GM18907 (cell line): Measurements from ENCODE around the gene VSIR.

Source experiments
- ATAC-seq: cut with Tn5 transposase; IDR thresholded peaks from one replicate; pipeline ENCODE4 v1.9.1; 2021; ENCODE audit warnings: mild to moderate bottlenecking, moderate library complexity; ENCODE audit not compliant: unreplicated experiment

The VSIR gene

GRCh38 chr10:71698737-71699136, 74.6 kb downstream of the VSIR start:
- no peak for ATAC-seq

GRCh38 chr10:71697938-71698709, 75.2 kb downstream of the VSIR start:
- no peak for ATAC-seq
